NCI-H1048 (cell line): Measurements from ENCODE around the gene C1orf232.

ENCODE experiments used
- DNase-seq: peaks from one replicate; lab custom pipeline; 2025; lab: John Stamatoyannopoulos, UW

Gene C1orf232

GRCh38 chr1:26124418-26125331, 44.1 kb downstream of the C1orf232 start:
- DNase-seq, result no peak

DNA sequence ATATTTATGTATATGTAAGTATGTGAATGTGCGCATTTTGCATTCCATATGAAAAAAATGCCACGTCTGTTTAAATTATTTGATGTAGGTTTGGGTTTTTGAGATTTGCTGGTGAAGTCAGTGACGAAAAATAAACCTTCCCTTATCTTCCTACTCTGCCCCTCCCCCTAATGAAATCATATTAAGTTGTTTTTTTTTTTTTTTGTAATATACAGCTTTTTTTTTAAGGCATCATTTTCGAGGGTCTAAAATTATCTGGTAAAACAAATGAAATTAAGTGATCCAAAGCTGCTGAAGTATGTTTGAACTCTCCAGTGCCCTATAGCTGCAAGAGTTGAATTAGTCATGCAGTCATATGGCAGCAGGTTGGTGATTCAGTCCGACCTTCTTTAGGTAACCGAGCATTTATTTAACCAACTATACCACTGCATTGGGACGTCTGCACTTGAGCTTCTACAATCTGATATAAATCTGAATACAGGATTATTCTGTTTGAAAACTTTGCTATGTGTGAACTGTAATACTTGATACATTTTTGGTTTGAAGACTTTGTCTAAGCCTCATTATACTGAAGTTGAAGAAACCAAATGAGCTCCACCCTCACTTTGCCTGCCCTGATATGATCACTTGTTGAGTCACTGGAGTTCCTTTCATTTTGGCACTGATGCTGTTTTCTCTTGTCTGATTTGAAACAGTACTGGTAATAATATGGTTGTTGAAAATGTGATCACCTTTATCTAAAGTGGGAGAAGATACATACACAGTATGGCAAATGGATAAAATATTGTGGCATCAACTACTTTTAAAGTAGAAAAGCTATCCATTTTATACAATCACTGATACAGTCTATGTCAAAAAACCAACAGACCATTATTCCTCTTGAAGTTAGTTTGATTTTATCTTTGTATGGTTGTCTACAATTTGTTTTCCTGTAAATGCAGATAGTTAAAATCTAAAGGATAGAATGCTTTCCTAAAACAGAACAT, 45.5 kb downstream of the C1orf232 start:
- DNase-seq, result no peak

DNA sequence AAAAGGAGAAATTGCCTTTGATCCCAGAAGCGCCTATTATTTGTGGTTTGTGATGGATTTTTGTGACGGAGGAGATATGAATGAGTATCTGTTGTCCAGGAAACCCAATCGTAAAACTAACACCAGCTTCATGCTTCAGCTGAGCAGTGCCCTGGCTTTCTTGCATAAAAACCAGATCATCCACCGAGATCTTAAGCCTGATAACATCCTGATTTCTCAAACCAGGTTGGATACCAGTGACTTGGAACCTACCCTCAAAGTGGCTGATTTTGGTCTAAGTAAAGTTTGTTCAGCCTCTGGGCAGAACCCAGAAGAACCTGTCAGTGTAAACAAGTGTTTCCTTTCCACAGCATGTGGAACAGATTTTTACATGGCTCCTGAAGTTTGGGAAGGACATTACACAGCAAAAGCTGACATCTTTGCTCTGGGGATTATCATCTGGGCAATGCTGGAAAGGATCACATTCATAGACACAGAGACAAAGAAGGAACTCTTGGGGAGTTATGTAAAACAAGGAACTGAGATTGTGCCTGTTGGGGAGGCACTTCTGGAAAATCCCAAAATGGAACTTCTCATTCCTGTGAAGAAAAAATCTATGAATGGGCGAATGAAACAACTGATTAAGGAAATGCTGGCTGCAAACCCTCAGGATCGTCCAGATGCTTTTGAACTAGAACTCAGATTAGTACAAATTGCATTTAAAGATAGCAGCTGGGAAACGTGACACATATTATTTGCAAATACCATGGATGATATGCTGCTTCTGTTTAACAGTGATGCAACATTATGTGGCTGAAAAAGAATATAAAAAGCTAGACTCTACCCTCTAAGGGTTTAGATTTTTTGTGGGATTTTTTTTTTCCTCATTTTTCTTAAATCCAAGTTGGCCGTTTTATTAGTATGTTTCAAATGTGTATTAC, 46.6 kb downstream of the C1orf232 start:
- no peak for DNase-seq

DNA sequence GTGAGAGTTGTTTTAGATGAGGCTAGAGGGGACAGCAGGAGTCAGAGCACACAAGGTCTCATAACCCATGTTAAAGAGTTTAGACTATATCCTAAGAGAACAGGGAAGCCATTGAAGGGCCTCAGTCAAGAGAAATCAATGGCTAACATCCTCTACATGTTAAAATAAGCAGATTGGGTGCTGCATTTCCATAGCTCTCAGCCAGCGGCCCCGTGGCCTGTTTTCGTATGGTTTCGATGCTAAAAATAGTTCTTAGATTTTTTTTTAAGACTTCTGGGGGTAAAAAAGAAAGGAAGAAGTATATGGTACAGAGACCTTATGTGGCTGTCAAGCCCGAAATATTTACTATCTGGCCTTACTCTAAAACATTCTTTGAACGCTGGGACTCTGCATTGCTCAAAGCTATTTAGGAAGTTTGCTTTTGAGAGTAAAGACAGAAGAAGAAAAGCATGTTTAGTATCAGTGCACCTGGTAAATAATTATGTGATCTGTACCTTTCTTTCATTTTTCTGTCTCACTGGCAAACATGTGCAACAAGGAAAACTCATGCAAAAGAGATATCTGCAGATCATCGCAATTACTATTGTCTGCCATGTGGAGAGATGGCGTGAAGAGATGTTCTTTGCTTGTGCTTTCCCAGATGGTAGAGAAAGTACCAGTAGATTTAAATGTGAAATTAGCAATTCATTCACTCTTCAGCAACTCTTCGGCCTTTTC, 48.7 kb downstream of the C1orf232 start:
- no peak for DNase-seq

- no peak for DNase-seq
These were observed 54.4 kb downstream of the C1orf232 start for GRCh38 chr1:26114165-26114927.
